PC-3 (cell line): ENCODE measurements around the gene CEP128. TPM values are rescaled to one million over a fixed set of nuclear protein-coding genes. Genes with fewer than 3 reads are reported as not detected.

ENCODE experiments used
- ATAC-seq: fragments of 200-7000 bp; cut with Tn5 transposase; 2 replicates; pipeline ENCODE4 v1.9.1; 2020; ENCODE audit warnings: mild to moderate bottlenecking, moderate library complexity
- BruUV-seq: library from RNA; stranded (reverse); fragments of 400-500 nt; replicated peaks from 2 replicates; lab custom pipeline; 2021; lab: Mats Ljungman, UMichigan
- CTCF ChIA-PET: fragments of 300-600 bp; sonication (Branson Sonifier 250); formaldehyde crosslinking; loops from one replicate; lab custom pipeline; 2022; ENCODE audit warnings: antibody characterized with exemption; lab: Charles Lee
- POLR2A ChIA-PET: fragments of 300-600 bp; sonication (Branson Sonifier 250); formaldehyde crosslinking; loops from one replicate; lab custom pipeline; 2022; ENCODE audit warnings: antibody characterized with exemption; ENCODE audit not compliant: unreplicated experiment; lab: Charles Lee
- DNase-seq: peaks from one replicate; pipeline ENCODE4 v3.0.0-alpha.2; 2015
- H2AFZ ChIP-seq: fragments of 300-600 bp; sonication (generic); 2 replicates; pipeline ENCODE4 v1.6.0; 2016; ENCODE audit warnings: antibody characterized with exemption, low read length
- H3F3A ChIP-seq: fragments of 300-600 bp; sonication (generic); one replicate; pipeline ENCODE4 v1.6.0; 2017; ENCODE audit warnings: antibody characterized with exemption, low read length, control low read depth, mild to moderate bottlenecking; ENCODE audit not compliant: unreplicated experiment
- H3K27ac ChIP-seq: fragments of 300-600 bp; sonication (generic); 2 replicates; pipeline ENCODE4 v1.5.1; 2016; ENCODE audit warnings: mild to moderate bottlenecking, low read length
- H3K27me3 ChIP-seq: fragments of 300-600 bp; sonication (generic); 2 replicates; pipeline ENCODE4 v1.6.1; 2016; ENCODE audit warnings: low read length, mixed read lengths
- H3K36me3 ChIP-seq: fragments of 300-600 bp; sonication (generic); 2 replicates; pipeline ENCODE4 v1.6.1; 2016; ENCODE audit warnings: low read depth, mixed run types, low read length, mixed read lengths
- H3K4me1 ChIP-seq: fragments of 300-600 bp; sonication (generic); 2 replicates; pipeline ENCODE4 v1.5.1; 2016; ENCODE audit warnings: low read length; ENCODE audit not compliant: insufficient read depth
- H3K4me2 ChIP-seq: fragments of 300-600 bp; sonication (generic); 2 replicates; pipeline ENCODE4 v1.6.0; 2016; ENCODE audit warnings: low read length
- H3K4me3 ChIP-seq: fragments of 300-600 bp; sonication (generic); 2 replicates; pipeline ENCODE4 v1.5.1; 2016; ENCODE audit warnings: mild to moderate bottlenecking, low read length, mixed read lengths
- H3K79me2 ChIP-seq: fragments of 300-600 bp; sonication (generic); 2 replicates; pipeline ENCODE4 v1.6.1; 2017; ENCODE audit warnings: low read length, mixed read lengths
- H3K9ac ChIP-seq: fragments of 300-600 bp; sonication (generic); 2 replicates; pipeline ENCODE4 v1.6.0; 2016; ENCODE audit warnings: mild to moderate bottlenecking, low read length
- H3K9me2 ChIP-seq: fragments of 300-600 bp; sonication (generic); replicated peaks from 2 replicates; pipeline ENCODE4 v1.6.1; 2016; ENCODE audit warnings: mixed run types, low read length, mixed read lengths
- H3K9me3 ChIP-seq: fragments of 300-600 bp; sonication (generic); 2 replicates; pipeline ENCODE4 v1.6.1; 2016; ENCODE audit warnings: low read length, mixed read lengths
- H4K20me1 ChIP-seq: fragments of 300-600 bp; sonication (generic); 2 replicates; pipeline ENCODE4 v1.6.1; 2016; ENCODE audit warnings: low read length, mixed read lengths
- CTCF ChIP-seq: fragments of 300-600 bp; sonication (generic); conservative IDR thresholded peaks from 2 replicates; pipeline ENCODE4 v1.5.1; 2017; ENCODE audit warnings: antibody characterized with exemption, low read depth, mild to moderate bottlenecking, low read length
- EZH2 ChIP-seq: fragments of 300-600 bp; sonication (generic); IDR thresholded peaks from one replicate; pipeline ENCODE4 v1.6.1; 2017; ENCODE audit warnings: antibody characterized with exemption, mild to moderate bottlenecking, low read length; ENCODE audit not compliant: unreplicated experiment
- EZH2phosphoT487 ChIP-seq: fragments of 300-600 bp; sonication (generic); IDR thresholded peaks from 2 replicates; pipeline ENCODE4 v1.6.1; 2018; ENCODE audit warnings: mild to moderate bottlenecking, antibody characterized with exemption, low read length, borderline replicate concordance
- intact Hi-C: fragments of 100-400 bp; cut with micrococcal nuclease; formaldehyde crosslinking; loops from 2 replicates; pipeline ENCODE4 v1.9.0; 2023
- total RNA-seq: library from RNA; depleted of rRNA; stranded (reverse); fragments of >200 nt; gene quantifications from 2 replicates; pipeline ENCODE4 v1.2.3, GENCODE V29; 2014; rRNA removed

The CEP128 gene
- total RNA-seq, 1 experiment from 2014 or later = 11.6 TPM

- Histone ChIP-seq H2AFZ (no peak overlapping the region), H3K4me3 (no peak overlapping the region), H3F3A (no peaks in the 10 kb centered on the region), H4K20me1 (no peaks in the 10 kb centered on the region), H3K36me3 (0 out of 2 replicates have a peak, but pooled peaks cover 3% of the 10 kb centered on the region), H3K27me3 (no peaks in the 10 kb centered on the region), H3K27ac (no peak overlapping the region), H3K79me2 (no peaks in the 10 kb centered on the region), H3K9me3 (no peaks in the 10 kb centered on the region), H3K9ac (no peak overlapping the region), H3K4me1 (peaks cover 5% of the 10 kb centered on the region; the same call in 1 of the 2 replicates), H3K9me2 (no peaks in the 10 kb centered on the region), H3K4me2 (no peak overlapping the region)
- CTCF ChIA-PET = no interaction called here
- DNase-seq = peak; percentile 13
- POLR2A ChIA-PET = no interaction called here
- ATAC-seq = no peak
- BruUV-seq = no TSS peak
- intact Hi-C loops = no loop called here
- no peak for TF ChIP-seq CTCF
- no peak for TF ChIP-seq EZH2
- no peak for TF ChIP-seq EZH2phosphoT487
Observed at GRCh38 chr14:80447392-80447791, 494.1 kb downstream of the CEP128 start.

Other genes with a start within 250 kb of the CEP128 start
- not detected in 2 replicates for gene TSHR, start 13.9 kb upstream of the CEP128 start, total RNA-seq